ENCODE results near the gene VPS52.

VPS52 gene

GRCh38 chr6:33280539-33280938 is 8.9 kb upstream of the VPS52 start:
- peaks cover 20% of the 10 kb centered on the region for H3K4me1 ChIP-seq (ENCODE audit: low read length)
- peaks cover 12% of the 10 kb centered on the region for H4K20me1 ChIP-seq (ENCODE audit: insufficient read depth, low read length)
- H3K79me2 ChIP-seq (ENCODE audit: low read length), result peaks cover 4% of the 10 kb centered on the region
- no peaks in the 10 kb centered on the region for H3K9me3 ChIP-seq (ENCODE audit: insufficient read depth, low read length)
- no peaks in the 10 kb centered on the region for H3K27me3 ChIP-seq (ENCODE audit: low read depth, low read length)
- H3K27ac ChIP-seq (ENCODE audit: low read length), result no peak overlapping the region
- no peak overlapping the region for H3K4me2 ChIP-seq (ENCODE audit: low read length)
- TF ChIP-seq CTCF (IDR thresholded peaks at IDR 0.05; ENCODE audit: low read depth, low read length) (no peak), EZH2phosphoT487 (IDR thresholded peaks at IDR 0.05; ENCODE audit: low read depth) (no peak)
- H2AFZ ChIP-seq (ENCODE audit: low read depth, low read length), result no peak overlapping the region
- H3K36me3 ChIP-seq (replicated peaks; ENCODE audit: low read depth, low read length), result peaks cover 12% of the 10 kb centered on the region
- no peak overlapping the region for H3K9ac ChIP-seq (ENCODE audit: low read length)
- H3K4me3 ChIP-seq (ENCODE audit: low read length), result no peak overlapping the region

- Histone ChIP-seq H3K9ac (ENCODE audit: low read length) (no peak overlapping the region), H3K27ac (ENCODE audit: low read length) (no peak overlapping the region), H3K36me3 (replicated peaks; ENCODE audit: low read depth, low read length) (peaks cover 17% of the 10 kb centered on the region), H3K79me2 (ENCODE audit: low read length) (peaks cover 9% of the 10 kb centered on the region), H3K9me3 (ENCODE audit: insufficient read depth, low read length) (no peaks in the 10 kb centered on the region), H4K20me1 (ENCODE audit: insufficient read depth, low read length) (peaks cover 17% of the 10 kb centered on the region), H3K27me3 (ENCODE audit: low read depth, low read length) (no peaks in the 10 kb centered on the region), H3K4me1 (ENCODE audit: low read length) (peaks cover 24% of the 10 kb centered on the region), H3K4me2 (ENCODE audit: low read length) (no peak overlapping the region), H2AFZ (ENCODE audit: low read depth, low read length) (no peak overlapping the region), H3K4me3 (ENCODE audit: low read length) (no peak overlapping the region)
- no peak for TF ChIP-seq EZH2phosphoT487 (IDR thresholded peaks at IDR 0.05; ENCODE audit: low read depth)
- peak; percentile 32 for TF ChIP-seq CTCF (IDR thresholded peaks at IDR 0.05; ENCODE audit: low read depth, low read length)
Observed at GRCh38 chr6:33279971-33280511, 8.4 kb upstream of the VPS52 start.

GRCh38 chr6:33279257-33279695 is 7.6 kb upstream of the VPS52 start:
- Histone ChIP-seq H2AFZ (ENCODE audit: low read depth, low read length) (no peak overlapping the region), H4K20me1 (ENCODE audit: insufficient read depth, low read length) (peaks cover 24% of the 10 kb centered on the region), H3K27me3 (ENCODE audit: low read depth, low read length) (no peaks in the 10 kb centered on the region), H3K9ac (ENCODE audit: low read length) (no peak overlapping the region), H3K4me2 (ENCODE audit: low read length) (no peak overlapping the region), H3K79me2 (ENCODE audit: low read length) (peaks cover 16% of the 10 kb centered on the region), H3K9me3 (ENCODE audit: insufficient read depth, low read length) (no peaks in the 10 kb centered on the region), H3K36me3 (replicated peaks; ENCODE audit: low read depth, low read length) (peaks cover 25% of the 10 kb centered on the region), H3K4me3 (ENCODE audit: low read length) (no peak overlapping the region), H3K4me1 (ENCODE audit: low read length) (peaks cover 32% of the 10 kb centered on the region), H3K27ac (ENCODE audit: low read length) (no peak overlapping the region)
- TF ChIP-seq CTCF (IDR thresholded peaks at IDR 0.05; ENCODE audit: low read depth, low read length), result no peak
- no peak for TF ChIP-seq EZH2phosphoT487 (IDR thresholded peaks at IDR 0.05; ENCODE audit: low read depth)

GRCh38 chr6:33278810-33279209 is 7.1 kb upstream of the VPS52 start:
- peaks cover 29% of the 10 kb centered on the region for H3K36me3 ChIP-seq (replicated peaks; ENCODE audit: low read depth, low read length)
- H3K4me1 ChIP-seq (ENCODE audit: low read length), result peaks cover 37% of the 10 kb centered on the region
- no peak overlapping the region for H3K4me2 ChIP-seq (ENCODE audit: low read length)
- no peak overlapping the region for H3K27ac ChIP-seq (ENCODE audit: low read length)
- no peak overlapping the region for H2AFZ ChIP-seq (ENCODE audit: low read depth, low read length)
- H3K79me2 ChIP-seq (ENCODE audit: low read length), result peaks cover 21% of the 10 kb centered on the region
- no peaks in the 10 kb centered on the region for H3K9me3 ChIP-seq (ENCODE audit: insufficient read depth, low read length)
- H3K9ac ChIP-seq (ENCODE audit: low read length), result no peak overlapping the region
- no peaks in the 10 kb centered on the region for H3K27me3 ChIP-seq (ENCODE audit: low read depth, low read length)
- TF ChIP-seq CTCF (IDR thresholded peaks at IDR 0.05; ENCODE audit: low read depth, low read length), result no peak
- no peak for TF ChIP-seq EZH2phosphoT487 (IDR thresholded peaks at IDR 0.05; ENCODE audit: low read depth)
- H3K4me3 ChIP-seq (ENCODE audit: low read length), result no peak overlapping the region
- H4K20me1 ChIP-seq (ENCODE audit: insufficient read depth, low read length), result peaks cover 29% of the 10 kb centered on the region

Measured in OCI-LY3 (cell line).